Panc1 (cell line): ENCODE measurements around the gene DGLUCY. TPM values are rescaled to one million over a fixed set of nuclear protein-coding genes. Genes with fewer than 3 reads are reported as not detected.

Experiments
- ATAC-seq: fragments of 200-7000 bp; cut with Tn5 transposase; 2 replicates; pipeline ENCODE4 v1.9.1; 2020; ENCODE audit warnings: mild to moderate bottlenecking, moderate library complexity
- BruUV-seq: library from RNA; stranded (reverse); fragments of 400-500 nt; replicated peaks from 2 replicates; lab custom pipeline; 2021; lab: Mats Ljungman, UMichigan
- CTCF ChIA-PET: fragments of 300-600 bp; sonication (Branson Sonifier 250); formaldehyde crosslinking; loops from one replicate; lab custom pipeline; 2022; ENCODE audit warnings: antibody characterized with exemption; lab: Charles Lee
- POLR2A ChIA-PET: fragments of 300-600 bp; sonication (Branson Sonifier 250); formaldehyde crosslinking; loops from one replicate; lab custom pipeline; 2022; ENCODE audit warnings: antibody characterized with exemption; lab: Charles Lee
- DNase-seq: peaks from one replicate; pipeline ENCODE4 v3.0.0-alpha.2; 2010; ENCODE audit warnings: low read depth, low spot score
- H3K27ac ChIP-seq: 2 replicates; pipeline ENCODE4 v1.5.1; 2011; ENCODE audit warnings: mild to moderate bottlenecking, low read length, inconsistent platforms
- H3K27me3 ChIP-seq: fragments of 200-500 bp; sonication (Bioruptor generic); 2 replicates; pipeline ENCODE4 v1.6.0; 2014; ENCODE audit warnings: low read length, inconsistent platforms; ENCODE audit not compliant: control insufficient read depth, insufficient read depth
- H3K36me3 ChIP-seq: fragments of 200-500 bp; sonication (Bioruptor generic); 2 replicates; pipeline ENCODE4 v1.5.1; 2014; ENCODE audit warnings: inconsistent platforms, mild to moderate bottlenecking, low read length, moderate library complexity; ENCODE audit not compliant: control insufficient read depth, insufficient read depth
- H3K4me1 ChIP-seq: 2 replicates; pipeline ENCODE4 v1.5.1; 2011; ENCODE audit warnings: inconsistent platforms, mild to moderate bottlenecking, low read length, moderate library complexity; ENCODE audit not compliant: control insufficient read depth, insufficient read depth
- H3K4me3 ChIP-seq, 2 experiments: 2 replicates each; pipeline ENCODE4 v1.5.1; 2011 to 2012; ENCODE audit warnings: low read depth in 2 of 2, low read length in 2 of 2, mild to moderate bottlenecking in 2 of 2, inconsistent platforms in 1 of 2, moderate library complexity in 1 of 2
- H3K9me3 ChIP-seq: fragments of 200-500 bp; sonication (Bioruptor generic); 2 replicates; pipeline ENCODE4 v1.5.1; 2014; ENCODE audit warnings: low read depth, mild to moderate bottlenecking, inconsistent platforms, low read length, moderate library complexity; ENCODE audit not compliant: control insufficient read depth, insufficient read depth
- POLR2AphosphoS5 ChIP-seq: IDR thresholded peaks from 2 replicates; pipeline ENCODE4 v1.6.1; 2012; ENCODE audit warnings: mild to moderate bottlenecking, low read depth, low read length, moderate library complexity
- SIN3A ChIP-seq: IDR thresholded peaks from 2 replicates; pipeline ENCODE4 v1.6.1; 2012; ENCODE audit warnings: low read depth, mild to moderate bottlenecking, low read length, moderate library complexity, borderline replicate concordance; ENCODE audit not compliant: insufficient read depth
- TCF7L2 ChIP-seq: IDR thresholded peaks from 2 replicates; pipeline ENCODE4 v1.6.1; 2011; ENCODE audit warnings: mild to moderate bottlenecking, low read depth, low read length, inconsistent platforms
- in situ Hi-C: cut with HindIII; loops from 2 replicates; pipeline ENCODE4 v1.10.0; 2016; ENCODE audit warnings: low sequenced_read_pairs, low pct_unique_long_range_greater_than_20kb
- intact Hi-C: fragments of 100-400 bp; cut with micrococcal nuclease; formaldehyde crosslinking; loops from one replicate; pipeline ENCODE4 v1.10.0; 2022; ENCODE audit not compliant: unreplicated experiment
- total RNA-seq: library from RNA; stranded (reverse); gene quantifications from one replicate; pipeline ENCODE4 v1.2.1, GENCODE V29; 2021; ENCODE audit not compliant: unreplicated experiment
- TF ChIP-seq, protein P1 (sequence below): fragments of 450-650 bp; IDR thresholded peaks from 2 replicates; pipeline ENCODE4 v1.5.1; 2017; ENCODE audit warnings: mild to moderate bottlenecking
- TF ChIP-seq, protein P2 (sequence below), 2 experiments: IDR thresholded peaks; 2 replicates each; pipeline ENCODE4 v1.6.1; 2011 to 2012; ENCODE audit warnings: low read depth in 2 of 2, control low read depth in 1 of 2, low read length in 1 of 2, mild to moderate bottlenecking in 1 of 2, moderate library complexity in 1 of 2; ENCODE audit not compliant: insufficient read depth in 1 of 2

The DGLUCY gene
- total RNA-seq, 1 experiment from 2014 or later: 21.3 TPM

DNA sequence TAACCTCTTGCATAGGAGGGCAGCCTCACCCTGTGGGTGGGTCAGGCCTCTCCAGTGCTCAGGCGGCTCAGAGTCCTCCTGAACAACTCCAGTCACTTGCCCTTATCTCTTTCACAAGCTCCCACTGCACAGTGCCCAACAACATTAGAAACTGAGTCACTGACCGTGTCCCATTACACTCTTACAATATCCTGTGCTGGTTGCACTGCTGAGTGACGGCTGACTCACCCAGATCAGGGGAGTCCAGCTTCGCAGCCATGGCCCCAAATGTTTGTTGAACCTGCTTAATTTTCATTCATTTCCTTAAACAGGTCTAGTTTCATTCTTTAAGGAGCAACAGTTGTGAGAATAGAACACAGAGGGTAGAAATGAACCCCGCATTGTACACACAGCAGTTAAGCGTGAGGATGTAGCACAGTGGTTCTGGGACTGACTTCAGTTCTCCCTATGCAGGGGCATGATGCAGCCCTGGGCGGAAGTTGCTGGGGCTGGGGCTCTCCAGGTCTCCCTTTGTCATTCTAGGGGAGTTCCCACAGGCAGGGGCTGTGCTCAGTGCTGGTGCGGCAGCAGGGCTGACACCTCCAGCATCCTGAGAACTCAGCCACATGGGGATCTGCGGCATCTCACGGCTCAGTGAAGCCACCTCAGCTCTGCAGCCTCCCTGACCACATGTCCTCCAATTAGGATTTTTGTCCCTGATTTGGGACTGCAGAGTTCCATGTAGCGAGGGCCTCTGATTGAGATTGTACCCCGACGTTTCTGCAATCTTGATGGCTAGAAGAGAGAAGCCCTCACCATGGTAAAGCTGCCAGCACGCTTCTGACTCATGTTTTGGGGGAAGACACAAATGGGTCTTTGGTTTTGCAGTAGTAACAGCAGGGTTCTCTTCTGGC is 114.5 kb downstream of the DGLUCY start:
- in situ Hi-C loops: no loop called here
- intact Hi-C loops: no loop called here
- Histone ChIP-seq H3K9me3 (no peaks in the 10 kb centered on the region), H3K4me3 (no peak overlapping the region), H3K27me3 (no peaks in the 10 kb centered on the region), H3K36me3 (no peaks in the 10 kb centered on the region), H3K4me1 (no peaks in the 10 kb centered on the region), H3K27ac (no peak overlapping the region)
- no peak for ATAC-seq
- ChIA-PET CTCF (no interaction called here), POLR2A (no interaction called here)
- TF ChIP-seq, protein P1, sequence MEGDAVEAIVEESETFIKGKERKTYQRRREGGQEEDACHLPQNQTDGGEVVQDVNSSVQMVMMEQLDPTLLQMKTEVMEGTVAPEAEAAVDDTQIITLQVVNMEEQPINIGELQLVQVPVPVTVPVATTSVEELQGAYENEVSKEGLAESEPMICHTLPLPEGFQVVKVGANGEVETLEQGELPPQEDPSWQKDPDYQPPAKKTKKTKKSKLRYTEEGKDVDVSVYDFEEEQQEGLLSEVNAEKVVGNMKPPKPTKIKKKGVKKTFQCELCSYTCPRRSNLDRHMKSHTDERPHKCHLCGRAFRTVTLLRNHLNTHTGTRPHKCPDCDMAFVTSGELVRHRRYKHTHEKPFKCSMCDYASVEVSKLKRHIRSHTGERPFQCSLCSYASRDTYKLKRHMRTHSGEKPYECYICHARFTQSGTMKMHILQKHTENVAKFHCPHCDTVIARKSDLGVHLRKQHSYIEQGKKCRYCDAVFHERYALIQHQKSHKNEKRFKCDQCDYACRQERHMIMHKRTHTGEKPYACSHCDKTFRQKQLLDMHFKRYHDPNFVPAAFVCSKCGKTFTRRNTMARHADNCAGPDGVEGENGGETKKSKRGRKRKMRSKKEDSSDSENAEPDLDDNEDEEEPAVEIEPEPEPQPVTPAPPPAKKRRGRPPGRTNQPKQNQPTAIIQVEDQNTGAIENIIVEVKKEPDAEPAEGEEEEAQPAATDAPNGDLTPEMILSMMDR: no peak
- TF ChIP-seq SIN3A (no peak), POLR2AphosphoS5 (no peak), TCF7L2 (no peak)
- TF ChIP-seq, protein P2, sequence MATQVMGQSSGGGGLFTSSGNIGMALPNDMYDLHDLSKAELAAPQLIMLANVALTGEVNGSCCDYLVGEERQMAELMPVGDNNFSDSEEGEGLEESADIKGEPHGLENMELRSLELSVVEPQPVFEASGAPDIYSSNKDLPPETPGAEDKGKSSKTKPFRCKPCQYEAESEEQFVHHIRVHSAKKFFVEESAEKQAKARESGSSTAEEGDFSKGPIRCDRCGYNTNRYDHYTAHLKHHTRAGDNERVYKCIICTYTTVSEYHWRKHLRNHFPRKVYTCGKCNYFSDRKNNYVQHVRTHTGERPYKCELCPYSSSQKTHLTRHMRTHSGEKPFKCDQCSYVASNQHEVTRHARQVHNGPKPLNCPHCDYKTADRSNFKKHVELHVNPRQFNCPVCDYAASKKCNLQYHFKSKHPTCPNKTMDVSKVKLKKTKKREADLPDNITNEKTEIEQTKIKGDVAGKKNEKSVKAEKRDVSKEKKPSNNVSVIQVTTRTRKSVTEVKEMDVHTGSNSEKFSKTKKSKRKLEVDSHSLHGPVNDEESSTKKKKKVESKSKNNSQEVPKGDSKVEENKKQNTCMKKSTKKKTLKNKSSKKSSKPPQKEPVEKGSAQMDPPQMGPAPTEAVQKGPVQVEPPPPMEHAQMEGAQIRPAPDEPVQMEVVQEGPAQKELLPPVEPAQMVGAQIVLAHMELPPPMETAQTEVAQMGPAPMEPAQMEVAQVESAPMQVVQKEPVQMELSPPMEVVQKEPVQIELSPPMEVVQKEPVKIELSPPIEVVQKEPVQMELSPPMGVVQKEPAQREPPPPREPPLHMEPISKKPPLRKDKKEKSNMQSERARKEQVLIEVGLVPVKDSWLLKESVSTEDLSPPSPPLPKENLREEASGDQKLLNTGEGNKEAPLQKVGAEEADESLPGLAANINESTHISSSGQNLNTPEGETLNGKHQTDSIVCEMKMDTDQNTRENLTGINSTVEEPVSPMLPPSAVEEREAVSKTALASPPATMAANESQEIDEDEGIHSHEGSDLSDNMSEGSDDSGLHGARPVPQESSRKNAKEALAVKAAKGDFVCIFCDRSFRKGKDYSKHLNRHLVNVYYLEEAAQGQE (IDR thresholded peaks at IDR 0.05; ENCODE audit: insufficient read depth in 1 of 2, low read depth in 2 of 2, low read length in 1 of 2): no peak
- DNase-seq: no peak
- BruUV-seq: no TSS peak

DNA sequence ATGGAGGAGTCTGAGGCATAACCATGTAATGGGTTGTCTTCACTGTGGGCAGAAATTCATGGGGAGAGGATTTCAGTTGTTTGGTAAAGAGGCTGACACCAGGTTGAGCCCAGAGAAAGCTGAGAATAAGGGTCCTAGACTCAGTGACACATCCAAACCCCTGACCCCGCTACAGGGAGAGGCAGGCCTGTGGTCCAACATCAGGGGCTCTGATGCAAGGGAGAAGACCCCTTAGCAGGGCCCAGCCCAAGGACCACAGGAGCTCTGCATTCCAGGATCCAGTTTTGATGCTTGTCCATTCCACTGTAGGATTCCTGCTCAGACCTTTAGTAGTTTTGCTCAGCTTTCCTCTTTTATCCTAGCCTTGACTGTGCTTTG is 115.1 kb downstream of the DGLUCY start:
- H3K27ac ChIP-seq: no peak overlapping the region
- DNase-seq (no peak), ATAC-seq (no peak)
- H3K4me1 ChIP-seq: no peaks in the 10 kb centered on the region
- ChIA-PET CTCF (no interaction called here), POLR2A (no interaction called here)
- H3K27me3 ChIP-seq: no peaks in the 10 kb centered on the region
- TF ChIP-seq, protein P2 (IDR thresholded peaks at IDR 0.05; ENCODE audit: insufficient read depth in 1 of 2, low read depth in 2 of 2, low read length in 1 of 2): no peak
- TF ChIP-seq POLR2AphosphoS5 (no peak), SIN3A (no peak), TCF7L2 (no peak)
- TF ChIP-seq, protein P1: no peak
- no TSS peak for BruUV-seq
- H3K9me3 ChIP-seq: no peaks in the 10 kb centered on the region
- H3K4me3 ChIP-seq: no peak overlapping the region
- H3K36me3 ChIP-seq: no peaks in the 10 kb centered on the region
- intact Hi-C loops (no loop called here), in situ Hi-C loops (no loop called here)
